Measurements from ENCODE around the gene DPCD.

DPCD gene

DNA sequence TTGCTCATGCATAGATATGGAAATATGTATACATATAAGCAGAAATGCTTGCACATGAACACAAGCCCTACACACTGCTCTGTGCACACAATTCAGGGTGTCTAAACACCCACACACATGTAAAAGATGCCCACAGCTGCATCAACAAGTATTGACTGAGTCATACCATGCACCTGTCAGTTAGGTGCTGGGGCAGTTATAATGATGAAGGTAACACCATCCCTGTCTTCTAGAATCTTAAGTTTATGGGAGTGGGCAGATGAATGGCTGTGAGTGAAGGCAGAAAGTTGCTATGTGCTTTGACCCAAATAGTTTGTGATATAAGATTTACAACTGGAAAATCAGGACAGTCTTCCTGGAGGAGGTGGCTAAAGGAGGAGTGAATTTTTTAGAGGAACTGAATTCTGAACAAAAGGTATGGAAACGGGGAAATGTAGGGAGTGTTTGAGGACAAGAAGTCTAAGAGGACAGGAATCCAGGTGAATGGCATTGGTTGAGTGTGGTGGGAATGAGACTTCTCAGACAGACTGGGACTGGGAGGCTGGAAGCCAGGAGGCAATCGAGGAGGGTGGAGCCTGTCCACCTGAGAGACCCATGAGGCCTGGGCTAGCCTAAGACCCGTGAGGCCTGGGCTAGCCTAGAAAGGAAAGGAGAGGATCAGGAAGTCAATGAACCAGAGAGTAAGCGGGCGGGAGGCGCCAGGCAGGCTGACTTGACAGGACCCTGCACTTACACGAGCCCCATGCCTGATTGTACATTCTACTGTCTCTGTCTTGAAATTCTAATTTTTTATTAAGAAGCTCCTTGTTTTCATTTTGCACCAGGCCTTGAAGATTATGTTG lies 20.7 kb upstream of the DPCD start:
- no peak for DNase-seq (ENCODE audit: low read depth in 2 of 2)

DNA sequence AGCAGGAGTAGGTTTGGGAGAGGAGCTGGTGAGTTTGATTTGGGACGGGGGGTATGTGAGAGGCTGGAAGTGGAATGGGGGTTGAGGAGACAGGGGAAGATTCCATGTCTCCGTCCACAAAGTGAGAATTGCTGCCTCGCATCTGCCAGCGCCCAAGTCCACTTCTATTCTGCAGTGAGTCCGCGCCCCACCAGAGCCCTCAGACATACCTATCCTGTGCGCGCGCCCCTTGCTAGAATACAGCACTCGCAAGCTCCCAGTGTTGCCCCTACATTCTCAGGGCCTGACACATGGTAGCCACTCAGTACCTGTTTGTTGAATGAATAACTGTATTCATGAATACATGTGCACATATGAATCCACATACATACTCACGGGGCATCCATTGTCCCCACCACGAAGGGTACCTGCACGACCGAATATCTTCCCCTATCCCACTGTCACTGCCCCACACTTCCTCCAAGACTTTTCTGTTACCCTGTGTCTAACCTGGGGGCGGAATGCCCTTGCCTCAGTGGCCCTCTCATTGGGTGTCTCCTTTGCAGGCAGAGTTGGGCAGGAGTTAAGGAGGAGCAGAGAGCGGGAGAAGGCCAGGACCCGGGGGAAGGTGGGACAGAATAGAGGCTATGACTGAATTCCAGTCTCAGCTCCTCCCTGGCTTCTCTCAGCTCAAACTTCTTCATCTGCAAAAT lies 19.9 kb upstream of the DPCD start:
- no peak for DNase-seq (ENCODE audit: low read depth in 2 of 2)

DNA sequence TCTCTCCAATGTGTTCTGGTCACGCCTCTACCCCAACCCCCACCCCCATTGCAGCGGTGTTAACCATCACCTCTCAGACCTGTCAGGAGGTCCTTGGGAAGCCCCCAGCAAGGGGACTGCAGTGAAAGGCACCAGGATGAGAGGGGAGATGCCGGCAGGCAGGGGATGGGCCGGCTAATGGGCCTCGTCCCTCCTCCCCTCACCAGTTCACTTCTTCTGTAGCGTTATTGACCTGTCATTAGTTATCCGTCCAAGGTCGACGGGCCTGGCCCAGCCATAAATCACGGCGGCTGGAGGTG lies 18.8 kb upstream of the DPCD start:
- DNase-seq (ENCODE audit: low read depth in 2 of 2): no peak

DNA sequence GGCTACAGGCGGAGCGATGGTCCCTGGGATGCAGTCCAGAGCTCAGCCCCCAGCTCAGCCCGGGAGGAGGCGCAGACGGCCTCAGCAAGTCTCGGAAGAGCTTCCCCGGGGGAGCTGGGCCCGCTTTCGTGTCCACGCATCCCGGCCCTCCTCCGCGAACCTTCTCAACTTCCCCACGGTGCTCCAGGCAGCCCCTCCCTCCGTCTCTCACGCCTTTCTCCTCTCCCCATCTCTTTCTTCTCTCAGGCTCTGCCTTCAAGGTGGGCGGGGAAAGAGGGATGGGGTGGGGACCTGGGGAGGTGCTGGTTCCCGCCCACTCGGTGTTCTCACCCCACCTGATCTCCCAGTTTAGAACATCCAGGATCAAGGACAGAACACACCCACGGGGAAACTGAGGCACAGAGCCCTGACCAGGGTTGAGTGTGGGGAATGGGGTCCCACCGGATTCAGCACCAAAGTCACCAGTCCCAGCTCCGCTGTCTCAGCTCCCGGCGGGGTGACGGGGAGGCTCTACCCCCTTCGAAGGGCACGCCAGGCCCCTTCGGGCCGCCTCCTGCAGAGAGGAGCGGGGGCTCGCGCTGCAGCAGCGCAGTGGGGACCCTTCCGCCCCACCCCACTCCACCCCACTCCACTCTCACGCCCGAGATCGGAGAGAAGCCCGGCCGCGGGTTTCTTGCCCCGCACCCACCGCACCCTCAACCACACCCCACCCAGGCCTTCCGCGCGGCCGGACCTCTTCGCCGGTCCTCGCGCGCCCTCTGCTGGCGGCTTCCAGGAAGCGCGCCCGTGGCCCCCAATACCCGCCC lies 18.3 kb upstream of the DPCD start:
- DNase-seq (ENCODE audit: low read depth in 2 of 2): peak; percentile 78 to 79

DNA sequence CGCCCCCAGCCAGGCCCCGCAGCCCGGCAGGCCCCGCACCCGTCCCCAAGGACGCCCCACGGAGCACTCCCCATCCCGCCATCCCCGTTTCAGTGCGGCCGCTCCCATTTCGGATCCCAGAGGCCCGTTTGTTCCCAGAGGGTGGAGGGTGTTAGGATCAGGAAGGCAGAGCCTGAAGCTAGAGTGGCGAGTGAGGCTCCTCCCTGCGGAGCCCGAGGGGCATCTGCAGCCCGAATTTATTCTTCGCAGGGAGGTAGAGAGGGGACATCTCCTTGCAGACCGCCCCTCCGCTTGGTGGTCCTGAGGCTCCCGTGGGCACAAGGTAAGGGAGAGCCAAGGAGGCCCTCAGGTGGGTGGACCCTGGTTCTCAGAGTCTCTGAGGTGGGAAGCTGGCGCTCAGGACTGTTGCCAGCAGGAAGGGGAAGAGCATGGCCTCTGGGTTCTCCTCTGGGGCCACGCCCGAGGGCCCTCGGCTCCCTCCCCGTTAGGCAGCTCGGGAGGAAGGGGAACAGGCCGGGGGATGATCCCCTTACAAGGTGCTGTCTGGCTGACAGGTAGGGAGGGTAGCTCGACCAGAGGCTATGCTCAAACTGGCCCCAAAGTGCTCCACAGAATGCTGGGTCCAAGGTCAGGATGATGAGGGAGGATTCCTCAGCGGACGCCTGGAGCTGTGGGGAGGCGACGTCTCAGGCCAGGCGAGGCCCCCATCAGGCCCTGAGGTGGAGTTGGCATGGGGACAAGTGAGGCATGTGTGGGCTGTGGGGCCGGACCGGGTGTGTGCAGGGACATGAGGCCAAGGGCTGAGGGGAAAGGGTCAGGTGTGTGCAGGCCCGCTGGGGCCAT lies 17.5 kb upstream of the DPCD start:
- no peak for DNase-seq (ENCODE audit: low read depth in 2 of 2)

DNA sequence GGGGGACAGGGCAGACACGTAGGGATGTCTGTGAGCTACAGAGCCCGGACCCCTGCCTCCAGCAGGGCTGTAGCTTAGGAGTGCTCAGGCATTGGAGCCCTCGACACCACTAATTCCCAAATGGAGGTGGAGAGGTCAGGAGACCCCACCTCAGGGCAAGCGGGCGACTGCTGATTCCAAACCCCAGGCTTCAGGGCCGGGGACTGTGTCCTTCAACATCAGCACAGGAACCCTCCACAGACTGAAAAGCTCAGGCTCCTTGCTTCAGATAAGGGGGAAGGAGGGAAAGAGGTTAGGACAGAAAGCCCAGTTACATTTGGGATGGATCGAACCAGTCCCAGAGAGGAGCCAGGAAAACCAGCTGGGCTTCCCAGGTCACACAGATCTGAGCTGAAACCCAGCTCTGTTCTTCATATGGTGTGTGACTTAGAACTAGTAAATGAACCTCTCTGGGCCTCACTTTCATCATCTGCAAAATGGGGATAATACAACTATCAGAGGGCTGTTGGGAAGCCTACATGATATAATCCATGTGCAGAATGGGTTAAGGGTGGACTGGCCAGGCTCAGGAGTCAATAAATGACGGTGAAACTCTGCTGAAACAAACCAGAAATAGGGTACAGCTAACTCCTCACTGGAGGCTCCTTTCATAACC lies 16.7 kb upstream of the DPCD start:
- DNase-seq (ENCODE audit: low read depth in 2 of 2): no peak

DNA sequence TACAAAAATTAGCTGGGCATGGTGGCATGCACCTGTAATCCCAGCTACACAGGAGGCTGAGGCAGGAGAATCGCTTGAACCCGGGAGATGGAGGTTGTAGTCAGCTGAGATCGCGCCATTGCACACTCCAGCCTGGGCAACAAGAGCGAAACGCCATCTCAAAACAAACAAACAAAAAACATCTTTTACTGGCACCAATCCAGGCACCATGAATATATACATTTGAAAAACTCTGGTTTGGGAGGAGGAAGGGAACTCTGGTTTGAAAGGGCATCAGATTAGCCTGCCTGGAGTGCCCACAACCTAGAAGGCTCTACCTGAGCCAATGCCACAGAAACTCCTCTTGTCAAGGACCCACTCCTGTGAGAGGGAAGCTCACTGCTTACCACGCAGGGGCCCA lies 16.0 kb upstream of the DPCD start:
- no peak for DNase-seq (ENCODE audit: low read depth in 2 of 2)

DNA sequence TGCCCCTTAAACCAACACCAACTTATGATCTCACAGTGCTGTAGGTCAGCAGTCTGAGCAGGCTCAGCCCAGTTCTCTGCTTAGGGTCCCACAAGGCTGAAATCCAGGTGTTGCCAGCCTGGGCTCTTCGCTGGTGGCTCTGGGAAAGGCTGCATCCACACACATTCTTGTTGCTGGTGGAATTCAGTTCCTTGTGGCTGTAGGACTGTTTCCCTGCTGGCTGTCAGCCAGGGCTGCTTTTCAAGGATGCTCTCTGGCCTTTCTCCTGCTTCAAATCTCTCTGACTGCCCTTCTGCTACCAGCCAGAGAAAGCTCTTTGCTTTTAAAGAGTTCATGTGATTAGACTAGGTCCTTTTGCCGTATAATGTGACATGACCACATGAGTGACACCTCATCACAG lies 15.3 kb upstream of the DPCD start:
- DNase-seq (ENCODE audit: low read depth in 2 of 2): no peak

DNA sequence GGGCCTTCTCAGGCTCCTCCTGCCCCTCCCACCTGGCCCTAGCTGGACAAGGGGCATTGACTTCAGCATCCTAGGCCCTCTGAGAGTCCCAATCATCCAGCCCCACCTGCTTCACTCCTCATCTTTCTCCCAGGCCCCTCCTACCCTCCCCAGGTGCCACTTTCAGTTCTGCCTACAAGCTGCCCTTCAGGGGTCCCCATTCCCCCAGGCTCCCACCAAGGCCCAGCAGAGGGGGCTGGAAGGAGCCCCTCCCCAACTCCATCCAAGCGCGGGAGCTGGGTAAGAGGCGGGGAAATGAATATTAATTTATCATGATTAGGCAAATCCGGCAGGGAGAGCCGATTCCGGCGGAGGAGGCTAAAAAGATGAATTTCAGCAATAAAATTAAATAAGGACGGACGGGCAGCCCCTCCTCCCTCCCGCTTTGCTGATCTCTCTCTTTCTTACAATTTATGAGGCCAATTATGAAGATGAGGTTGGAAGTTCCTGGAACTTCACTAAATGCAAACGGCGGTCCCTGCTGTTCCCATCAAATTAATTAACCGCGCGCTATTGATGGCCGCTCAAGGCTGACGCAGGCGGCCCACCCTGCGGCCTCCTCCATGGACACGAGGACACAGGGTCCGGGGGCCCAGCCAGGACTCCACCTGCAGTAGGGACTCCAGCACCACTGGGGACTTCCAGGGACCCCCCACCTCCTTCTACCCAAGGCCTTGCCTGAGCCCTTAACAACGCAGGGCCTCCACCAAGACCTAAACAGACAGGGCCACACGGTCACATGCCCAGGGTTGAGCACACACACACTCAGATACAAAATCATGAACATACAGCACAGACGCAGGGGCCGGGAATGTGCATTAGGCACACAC lies 14.0 kb upstream of the DPCD start:
- DNase-seq (ENCODE audit: low read depth in 2 of 2): no peak

DNA sequence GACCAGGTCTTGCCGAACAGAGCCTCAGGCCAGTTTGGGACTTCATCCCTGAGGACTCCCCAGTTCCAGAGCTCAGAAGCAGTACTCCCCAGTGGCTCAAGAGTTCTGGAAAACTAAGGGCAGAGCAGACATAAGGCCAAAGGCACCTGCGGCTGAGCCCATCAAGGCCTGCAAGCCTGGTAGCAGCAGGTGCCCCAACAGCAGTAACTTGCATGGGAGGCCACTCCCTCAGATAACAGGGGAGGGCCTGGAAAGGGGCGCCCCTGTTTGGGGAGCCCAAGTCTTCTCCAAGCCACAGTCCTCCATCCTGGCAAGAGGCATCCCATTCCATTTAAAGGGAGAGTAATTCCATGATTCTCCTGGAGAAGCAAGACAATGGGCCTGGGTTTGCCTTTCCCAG lies 13.0 kb upstream of the DPCD start:
- no peak for DNase-seq (ENCODE audit: low read depth in 2 of 2)

DNA sequence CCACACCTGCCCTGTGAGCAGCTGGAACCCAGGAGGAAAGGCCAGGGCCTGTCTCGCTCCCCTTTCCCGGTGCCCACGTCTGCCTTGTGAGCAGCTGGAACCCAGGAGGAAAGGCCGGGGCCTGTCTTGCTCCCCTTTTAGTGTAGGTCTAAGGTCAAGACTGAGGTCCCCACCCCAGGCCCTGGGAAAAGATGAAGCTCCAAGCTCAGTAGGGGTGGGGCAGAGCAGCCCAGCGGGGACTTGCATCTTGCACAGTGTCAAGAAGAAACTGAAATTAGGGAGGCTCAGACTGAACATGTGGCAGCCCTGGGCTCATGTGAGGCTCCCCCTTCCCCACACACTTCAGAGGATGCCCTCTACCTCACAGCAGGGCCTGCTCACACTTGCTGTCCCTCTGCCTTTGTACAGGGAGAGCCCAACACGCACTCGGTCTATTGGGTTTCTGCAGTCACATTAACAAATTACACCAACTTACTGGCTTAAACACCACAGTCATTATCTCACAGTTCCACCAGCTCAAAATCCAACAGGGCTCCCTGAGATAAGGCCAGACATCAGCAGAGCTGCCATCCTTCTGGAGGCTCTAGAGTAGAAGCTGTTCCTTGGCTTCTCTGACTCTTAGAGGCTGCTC lies 12.4 kb upstream of the DPCD start:
- DNase-seq (ENCODE audit: low read depth in 2 of 2): no peak

DNA sequence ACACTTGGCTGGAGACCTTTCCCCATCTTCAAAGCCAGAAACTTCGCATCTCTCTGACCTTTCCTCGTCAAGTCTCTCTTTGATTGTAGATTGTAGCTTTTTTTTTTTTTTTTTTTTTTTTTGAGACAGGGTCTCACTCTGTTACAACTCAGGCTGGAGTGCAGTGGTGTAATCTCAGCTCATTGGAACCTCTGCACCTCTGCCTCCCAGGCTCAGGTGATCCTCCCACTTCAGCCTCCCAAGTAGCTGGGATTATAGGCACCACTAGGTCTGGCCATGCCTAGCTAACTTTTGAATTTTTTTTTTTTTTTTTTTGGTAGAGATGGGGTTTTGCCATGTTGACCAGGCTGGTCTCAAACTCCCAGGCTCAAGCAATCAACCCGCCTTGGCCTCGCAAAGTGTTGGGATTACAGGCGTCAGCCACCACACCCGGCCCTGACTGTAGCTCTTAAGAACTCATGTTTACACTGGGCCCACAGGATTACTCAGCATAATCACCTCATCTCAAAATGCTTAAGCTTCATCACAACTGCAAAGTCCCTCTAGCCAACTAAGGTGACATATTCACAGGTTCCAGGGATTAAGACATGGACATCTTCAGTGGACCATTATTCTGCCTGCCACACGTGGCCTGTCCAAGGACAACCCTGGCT lies 11.8 kb upstream of the DPCD start:
- DNase-seq (ENCODE audit: low read depth in 2 of 2): no peak

DNA sequence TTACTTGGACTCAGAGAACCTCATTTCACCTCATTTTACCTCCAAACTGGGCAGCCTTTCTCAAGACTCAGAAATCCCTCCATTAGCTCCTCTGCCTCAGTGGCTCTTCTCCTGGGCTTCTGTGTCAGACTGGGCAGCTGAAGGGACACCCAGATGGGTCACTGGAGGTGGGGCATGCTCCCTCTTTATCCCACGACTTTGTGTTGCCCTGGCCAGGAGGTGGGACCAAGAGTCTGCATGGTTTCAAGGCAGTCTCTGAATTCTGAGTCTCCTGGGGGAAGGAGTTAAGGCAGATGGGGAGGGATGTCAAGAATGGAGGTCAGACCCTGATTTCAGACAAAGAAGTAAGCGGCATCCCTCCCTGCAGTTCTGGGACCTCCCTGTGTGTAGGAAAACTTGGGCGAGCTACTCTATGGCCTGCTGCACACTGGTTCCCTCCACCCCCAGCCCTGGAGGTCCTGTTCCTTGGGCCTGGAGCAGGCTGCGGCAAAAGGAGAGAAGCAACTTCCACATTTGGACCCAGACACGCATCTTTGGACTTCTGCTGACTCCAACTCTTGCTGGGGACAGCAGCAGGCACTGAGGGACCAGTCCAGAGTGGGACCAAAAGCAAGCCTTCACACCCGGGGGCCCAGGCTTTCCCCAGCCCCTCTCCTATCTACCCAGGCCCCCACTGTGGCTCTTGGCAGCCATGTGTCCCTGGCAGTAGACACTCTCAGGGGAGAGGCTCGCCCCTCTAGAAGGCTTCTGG lies 10.8 kb upstream of the DPCD start:
- DNase-seq (ENCODE audit: low read depth in 2 of 2): no peak

DNA sequence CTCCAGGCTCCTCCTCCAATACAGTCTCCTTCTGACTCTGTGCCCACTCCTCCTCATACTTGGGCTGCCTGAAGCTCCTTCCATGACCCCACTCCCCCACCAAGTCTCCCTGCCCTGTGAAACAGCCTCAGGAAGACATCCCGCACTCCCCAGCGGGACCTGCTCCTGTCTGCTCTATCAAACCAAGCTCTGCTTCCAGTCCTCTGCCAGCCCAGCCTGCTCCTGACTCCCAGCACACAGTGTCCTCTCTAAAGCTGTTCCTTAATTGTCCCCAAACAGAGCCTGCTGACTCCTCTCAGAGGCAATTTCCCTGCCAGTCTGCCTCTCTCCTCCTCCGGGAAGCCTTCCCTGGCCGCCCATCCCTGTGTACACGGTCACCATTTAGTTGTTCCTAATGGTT lies 9.9 kb upstream of the DPCD start:
- no peak for DNase-seq (ENCODE audit: low read depth in 2 of 2)

DNA sequence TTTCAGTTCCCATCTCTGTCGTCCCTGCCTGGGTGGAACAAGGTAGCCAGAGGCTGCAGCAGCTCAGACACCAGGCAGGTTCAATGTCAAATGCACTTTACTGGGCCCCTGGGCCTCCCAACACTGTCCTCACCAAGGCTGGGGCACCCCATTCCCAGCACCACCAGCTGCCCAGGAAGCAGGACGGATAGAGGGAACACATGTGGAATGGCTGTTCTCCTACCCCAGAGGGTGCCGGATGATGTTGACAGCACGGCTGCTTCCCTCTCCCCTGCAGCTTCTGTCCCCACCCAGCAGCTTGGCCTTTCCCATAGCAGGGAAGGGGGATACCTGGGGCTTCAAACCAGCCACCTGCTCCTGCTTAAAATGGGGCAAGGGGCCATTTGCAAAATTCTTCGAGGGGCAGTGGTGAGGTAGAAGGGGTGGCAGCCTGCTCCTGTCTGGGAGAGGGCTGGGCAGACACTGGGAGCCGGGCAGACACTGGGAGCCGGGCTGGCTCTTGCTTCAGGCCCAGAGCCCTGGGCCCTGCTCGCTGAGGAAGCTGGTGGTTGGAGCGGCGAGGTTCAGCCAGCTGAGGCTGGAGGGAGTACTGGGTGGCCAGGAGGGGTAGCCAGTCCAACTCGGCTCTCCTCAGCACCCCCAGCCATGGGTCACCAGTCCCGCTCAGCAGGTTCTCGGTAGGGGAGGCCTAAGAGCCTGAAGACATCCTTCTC lies 9.2 kb upstream of the DPCD start:
- no peak for DNase-seq (ENCODE audit: low read depth in 2 of 2)

DNA sequence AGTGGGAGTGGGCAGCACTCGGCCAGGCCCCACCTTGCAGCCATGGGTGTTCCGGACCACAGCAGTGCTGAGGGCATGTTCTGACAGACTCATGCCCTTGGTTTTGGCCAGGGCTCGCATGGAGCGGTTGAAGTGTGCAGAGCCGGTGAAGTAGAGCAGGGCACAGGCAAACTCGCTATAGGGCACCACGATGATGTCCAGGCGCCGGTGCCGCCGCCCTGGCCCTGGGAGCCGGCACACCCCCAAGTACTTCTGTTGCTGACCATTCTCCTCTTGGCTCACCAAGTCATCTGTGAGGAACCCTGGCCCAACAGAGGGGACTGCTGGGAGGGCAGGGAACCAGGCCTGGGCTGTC lies 8.6 kb upstream of the DPCD start:
- no peak for DNase-seq (ENCODE audit: low read depth in 2 of 2)

DNA sequence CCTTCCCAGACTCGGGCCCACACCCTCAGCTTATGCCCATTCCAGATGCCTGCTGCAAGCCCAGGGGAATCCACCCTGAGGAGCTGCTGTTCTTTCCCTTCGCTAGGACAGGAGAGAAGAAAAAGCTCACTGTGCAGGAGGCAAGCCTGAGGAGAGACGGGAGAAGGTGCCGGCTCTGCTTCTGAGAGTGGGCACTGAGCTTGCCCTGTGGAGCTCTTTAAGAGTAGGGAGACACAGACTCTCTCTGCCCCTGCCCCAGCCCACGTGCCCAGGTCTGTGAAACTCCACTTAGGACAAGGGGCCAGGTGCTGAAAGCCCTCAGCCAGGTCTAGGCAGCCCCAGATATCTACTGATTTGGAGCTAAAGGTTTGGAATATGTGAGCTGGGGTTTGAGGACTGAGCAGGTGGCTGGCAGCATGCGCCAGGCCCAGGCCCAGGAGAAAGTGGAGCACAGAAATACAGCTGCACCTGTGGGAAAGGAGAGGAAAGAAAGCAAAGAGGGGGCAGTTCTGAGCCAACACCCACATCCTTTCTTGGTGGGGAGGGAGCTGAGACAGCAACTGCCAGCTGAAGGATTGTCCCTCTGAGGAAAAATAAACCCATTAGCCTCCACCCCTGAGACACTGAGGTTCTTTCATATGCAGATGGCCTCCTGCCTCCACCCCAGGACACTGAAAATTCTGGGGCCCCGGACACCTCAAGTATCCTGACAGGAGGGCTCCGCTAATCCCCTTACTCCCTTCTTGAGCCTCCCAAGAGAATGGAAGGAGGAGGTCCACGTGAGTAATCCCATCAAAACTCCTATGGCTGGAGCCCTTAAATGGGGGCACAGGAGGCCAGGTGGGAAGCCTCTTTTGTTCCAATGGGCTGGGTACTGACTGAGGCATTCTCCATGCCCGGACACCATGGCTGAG lies 7.4 kb upstream of the DPCD start:
- no peak for DNase-seq (ENCODE audit: low read depth in 2 of 2)
